OCI-LY1 (cell line): ENCODE measurements around the gene TTC6.

Experiments
- H2AFZ ChIP-seq: fragments of 200-600 bp; sonication (generic), shearing (Covaris generic); 2 replicates; pipeline ENCODE4 v1.6.0; 2014; ENCODE audit warnings: antibody characterized with exemption, mild to moderate bottlenecking, low read length
- H3F3A ChIP-seq: fragments of 200-600 bp; sonication (generic), shearing (Covaris generic); 2 replicates; pipeline ENCODE4 v1.6.0; 2014; ENCODE audit warnings: mild to moderate bottlenecking, antibody characterized with exemption, low read length, moderate library complexity; ENCODE audit not compliant: insufficient read depth
- H3K27ac ChIP-seq: fragments of 200-600 bp; sonication (generic); 2 replicates; pipeline ENCODE4 v1.5.1; 2014; ENCODE audit warnings: low read length, mixed run types, mild to moderate bottlenecking, low read depth; ENCODE audit not compliant: poor library complexity, severe bottlenecking
- H3K27me3 ChIP-seq: fragments of 200-600 bp; sonication (generic); 2 replicates; pipeline ENCODE4 v1.6.0; 2014; ENCODE audit warnings: antibody characterized with exemption, mild to moderate bottlenecking, low read length, moderate library complexity; ENCODE audit not compliant: insufficient read depth
- H3K36me3 ChIP-seq: fragments of 200-600 bp; sonication (generic); 2 replicates; pipeline ENCODE4 v1.6.1; 2014; ENCODE audit warnings: mild to moderate bottlenecking, antibody characterized with exemption, low read length, moderate library complexity, mixed read lengths; ENCODE audit not compliant: insufficient read depth
- H3K4me1 ChIP-seq: fragments of 200-600 bp; sonication (generic); 2 replicates; pipeline ENCODE4 v1.5.1; 2014; ENCODE audit warnings: mild to moderate bottlenecking, low read length, moderate library complexity; ENCODE audit not compliant: insufficient read depth, severe bottlenecking
- H3K4me2 ChIP-seq: fragments of 200-600 bp; sonication (generic), shearing (Covaris generic); 2 replicates; pipeline ENCODE4 v1.6.1; 2014; ENCODE audit warnings: low read length
- H3K4me3 ChIP-seq: fragments of 200-600 bp; sonication (generic); 2 replicates; pipeline ENCODE4 v1.5.1; 2014; ENCODE audit warnings: low read length, low read depth, mild to moderate bottlenecking, mixed read lengths; ENCODE audit not compliant: poor library complexity, severe bottlenecking
- H3K79me2 ChIP-seq: fragments of 200-600 bp; shearing (Covaris generic); 2 replicates; pipeline ENCODE4 v1.6.1; 2016; ENCODE audit warnings: mixed run types, low read length, mixed read lengths; ENCODE audit not compliant: insufficient read depth
- H3K9ac ChIP-seq: fragments of 200-600 bp; sonication (generic), shearing (Covaris generic); 2 replicates; pipeline ENCODE4 v1.6.1; 2014; ENCODE audit warnings: mild to moderate bottlenecking, low read length, mixed read lengths
- H3K9me2 ChIP-seq: fragments of 200-600 bp; sonication (generic), shearing (Covaris generic); 2 replicates; pipeline ENCODE4 v1.6.1; 2014; ENCODE audit warnings: low read depth, mild to moderate bottlenecking, low read length, mixed read lengths
- H3K9me3 ChIP-seq: fragments of 200-600 bp; shearing (Covaris generic); 2 replicates; pipeline ENCODE4 v1.6.1; 2014; ENCODE audit warnings: low read length, mixed read lengths
- H4K20me1 ChIP-seq: fragments of 200-600 bp; sonication (generic), shearing (Covaris generic); 2 replicates; pipeline ENCODE4 v1.6.0; 2016; ENCODE audit warnings: mild to moderate bottlenecking, low read length; ENCODE audit not compliant: insufficient read depth
- EZH2 ChIP-seq: fragments of 200-600 bp; sonication (generic), shearing (Covaris generic); IDR thresholded peaks from 2 replicates; pipeline ENCODE4 v1.8.0; 2017; ENCODE audit warnings: borderline replicate concordance, mixed run types, mild to moderate bottlenecking, antibody characterized with exemption, low read length, moderate library complexity, mixed read lengths
- TF ChIP-seq, protein P1 (sequence below): fragments of 200-600 bp; sonication (generic), shearing (Covaris generic); IDR thresholded peaks from 2 replicates; pipeline ENCODE4 v1.5.1; 2017; ENCODE audit warnings: mild to moderate bottlenecking, antibody characterized with exemption, low read length, moderate library complexity, mixed read lengths

TTC6 gene

DNA sequence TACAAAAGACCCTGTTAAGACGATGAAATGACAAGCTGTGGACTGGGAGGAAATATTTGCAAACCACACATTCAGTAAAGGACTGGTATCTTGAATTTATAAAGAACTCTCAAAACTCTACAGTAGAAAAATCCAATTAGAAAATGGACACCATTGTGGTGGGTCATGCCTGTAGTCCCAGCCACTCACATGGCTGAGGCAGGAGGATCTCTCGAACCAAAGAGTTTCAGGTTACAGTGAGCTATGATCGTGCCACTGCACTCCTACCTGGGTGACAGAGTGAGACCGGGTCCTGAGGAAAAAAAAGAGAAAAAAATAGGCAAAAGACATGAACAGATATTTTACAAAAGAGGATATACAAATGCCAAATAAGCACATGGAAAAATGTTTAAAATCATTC is 41.9 kb downstream of the TTC6 start:
- Histone ChIP-seq H3K9me3 (no peaks in the 10 kb centered on the region), H3K79me2 (no peaks in the 10 kb centered on the region), H3K4me1 (no peaks in the 10 kb centered on the region), H3K9ac (no peak overlapping the region), H2AFZ (no peak overlapping the region), H3K4me2 (no peak overlapping the region), H3F3A (no peaks in the 10 kb centered on the region), H3K9me2 (no peaks in the 10 kb centered on the region), H3K4me3 (no peak overlapping the region), H3K27me3 (no peaks in the 10 kb centered on the region), H3K36me3 (no peaks in the 10 kb centered on the region), H3K27ac (no peak overlapping the region), H4K20me1 (no peaks in the 10 kb centered on the region)
- TF ChIP-seq EZH2, result no peak
- TF ChIP-seq, protein P1, sequence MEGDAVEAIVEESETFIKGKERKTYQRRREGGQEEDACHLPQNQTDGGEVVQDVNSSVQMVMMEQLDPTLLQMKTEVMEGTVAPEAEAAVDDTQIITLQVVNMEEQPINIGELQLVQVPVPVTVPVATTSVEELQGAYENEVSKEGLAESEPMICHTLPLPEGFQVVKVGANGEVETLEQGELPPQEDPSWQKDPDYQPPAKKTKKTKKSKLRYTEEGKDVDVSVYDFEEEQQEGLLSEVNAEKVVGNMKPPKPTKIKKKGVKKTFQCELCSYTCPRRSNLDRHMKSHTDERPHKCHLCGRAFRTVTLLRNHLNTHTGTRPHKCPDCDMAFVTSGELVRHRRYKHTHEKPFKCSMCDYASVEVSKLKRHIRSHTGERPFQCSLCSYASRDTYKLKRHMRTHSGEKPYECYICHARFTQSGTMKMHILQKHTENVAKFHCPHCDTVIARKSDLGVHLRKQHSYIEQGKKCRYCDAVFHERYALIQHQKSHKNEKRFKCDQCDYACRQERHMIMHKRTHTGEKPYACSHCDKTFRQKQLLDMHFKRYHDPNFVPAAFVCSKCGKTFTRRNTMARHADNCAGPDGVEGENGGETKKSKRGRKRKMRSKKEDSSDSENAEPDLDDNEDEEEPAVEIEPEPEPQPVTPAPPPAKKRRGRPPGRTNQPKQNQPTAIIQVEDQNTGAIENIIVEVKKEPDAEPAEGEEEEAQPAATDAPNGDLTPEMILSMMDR, result no peak

DNA sequence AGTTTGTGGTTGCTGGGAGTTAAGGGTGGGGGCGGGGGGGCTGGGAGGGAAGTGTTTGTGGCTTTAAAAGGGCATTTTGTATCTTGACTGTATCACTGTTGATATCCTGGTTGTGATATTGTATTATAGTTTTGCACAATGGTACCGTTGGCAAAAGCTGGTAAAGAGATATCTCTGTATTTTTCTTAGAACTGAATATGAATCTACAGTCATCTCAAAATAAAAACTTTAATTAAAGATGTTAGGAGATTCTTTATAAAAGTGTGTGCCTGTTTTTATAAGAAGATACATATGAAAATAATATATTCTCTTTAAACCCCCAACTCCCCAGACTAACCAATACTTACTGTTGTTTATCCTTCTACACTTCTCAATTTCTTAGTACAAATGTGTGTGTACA is 43.2 kb downstream of the TTC6 start:
- Histone ChIP-seq H3K79me2 (no peaks in the 10 kb centered on the region), H3K4me2 (no peak overlapping the region), H3K27ac (no peak overlapping the region), H3K9me2 (no peaks in the 10 kb centered on the region), H2AFZ (no peak overlapping the region), H3F3A (no peaks in the 10 kb centered on the region), H4K20me1 (no peaks in the 10 kb centered on the region), H3K4me3 (no peak overlapping the region), H3K36me3 (no peaks in the 10 kb centered on the region), H3K9ac (no peak overlapping the region), H3K27me3 (no peaks in the 10 kb centered on the region), H3K4me1 (no peaks in the 10 kb centered on the region), H3K9me3 (no peaks in the 10 kb centered on the region)
- TF ChIP-seq, protein P1, result no peak
- TF ChIP-seq EZH2, result no peak

DNA sequence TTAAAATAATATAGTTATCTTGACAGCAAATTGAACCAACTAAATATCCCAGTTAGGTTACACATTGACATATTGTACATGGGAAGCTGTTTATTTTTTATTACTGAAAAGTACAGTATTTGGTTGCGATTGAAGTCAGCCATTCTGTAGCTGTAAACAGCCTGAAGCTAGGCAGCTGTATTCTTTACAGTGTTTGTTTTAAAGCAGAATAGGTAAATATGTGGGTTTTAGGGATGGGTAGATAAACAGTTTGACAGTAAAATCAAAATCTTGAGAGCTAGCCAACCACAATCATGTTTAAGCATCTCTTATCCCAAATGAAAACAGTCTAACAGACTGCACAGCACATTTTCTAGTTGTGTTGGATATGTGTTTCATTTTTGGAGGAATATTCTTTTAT is 45.7 kb downstream of the TTC6 start:
- Histone ChIP-seq H3K36me3 (no peaks in the 10 kb centered on the region), H3K4me2 (no peak overlapping the region), H3K9me2 (no peaks in the 10 kb centered on the region), H3K9ac (no peak overlapping the region), H3K27me3 (no peaks in the 10 kb centered on the region), H3K4me3 (no peak overlapping the region), H3K79me2 (no peaks in the 10 kb centered on the region), H3F3A (no peaks in the 10 kb centered on the region), H3K27ac (no peak overlapping the region), H2AFZ (no peak overlapping the region), H3K4me1 (no peaks in the 10 kb centered on the region), H4K20me1 (no peaks in the 10 kb centered on the region), H3K9me3 (no peaks in the 10 kb centered on the region)
- TF ChIP-seq, protein P1, result no peak
- TF ChIP-seq EZH2, result no peak
